ENCODE data around the gene NOS3.

GRCh38 chr7:150983893-150984368 lies 6.9 kb upstream of the NOS3 start:
- TF ChIP-seq PBX3 (IDR thresholded peaks at IDR 0.05) (no peak), ZBTB33 (IDR thresholded peaks at IDR 0.05; ENCODE audit: borderline replicate concordance, low read depth) (no peak), CTCF (IDR thresholded peaks at IDR 0.05) (no peak), RAD21 (IDR thresholded peaks at IDR 0.05; ENCODE audit: low read length) (no peak), REST (IDR thresholded peaks at IDR 0.05; ENCODE audit: low read depth, low read length) (peak; percentile 100), SMC3 (IDR thresholded peaks at IDR 0.05; ENCODE audit: low read depth, low read length) (no peak), POLR2AphosphoS5 (IDR thresholded peaks at IDR 0.05; ENCODE audit: low read depth, low read length) (no peak), RFX5 (IDR thresholded peaks at IDR 0.05; ENCODE audit: low read length) (no peak), GATA2 (CRISPR knock-in tag; IDR thresholded peaks at IDR 0.05) (no peak), NFIC (IDR thresholded peaks at IDR 0.05; ENCODE audit: borderline replicate concordance) (no peak), CHD2 (IDR thresholded peaks at IDR 0.05; ENCODE audit: low read length, partially characterized antibody) (no peak), JUND (IDR thresholded peaks at IDR 0.05) (no peak), MEF2A (IDR thresholded peaks at IDR 0.05; ENCODE audit: borderline replicate concordance, low read depth) (no peak)
